SK-N-MC (cell line): ENCODE measurements around the gene MAN2B2.

Experiments
- EZH2 ChIP-seq: fragments of 200-600 bp; sonication (generic); IDR thresholded peaks from one replicate; pipeline ENCODE4 v1.6.1; 2017; ENCODE audit warnings: antibody characterized with exemption
- FOXP2 ChIP-seq: optimal IDR thresholded peaks from 2 replicates; pipeline ENCODE3; 2011; ENCODE audit warnings: mild to moderate bottlenecking, moderate library complexity; ENCODE audit not compliant: insufficient read depth; ENCODE audit errors: extremely low read length, control extremely low read depth
- POLR2AphosphoS5 ChIP-seq: IDR thresholded peaks from 2 replicates; pipeline ENCODE4 v1.6.1; 2012; ENCODE audit warnings: mild to moderate bottlenecking, low read depth, low read length, borderline replicate concordance

- TF ChIP-seq POLR2AphosphoS5 (no peak), EZH2 (no peak), FOXP2 (no peak)
Observed at GRCh38 chr4:6614701-6615230, 39.8 kb downstream of the MAN2B2 start.
